GM18907 (cell line): Measurements from ENCODE around the gene GSTP1.
A peak's percentile ranks its signal among the peaks of the same experiment; 100 is the strongest.
"Not testable (repeated sequence)": the region's sequence is repeated elsewhere in the genome, so short reads cannot be mapped to it uniquely, and the experiment has no call there.

ENCODE experiments used
- ATAC-seq: cut with Tn5 transposase; IDR thresholded peaks from one replicate; pipeline ENCODE4 v1.9.1; 2021; ENCODE audit warnings: mild to moderate bottlenecking, moderate library complexity; ENCODE audit not compliant: unreplicated experiment

The GSTP1 gene

DNA sequence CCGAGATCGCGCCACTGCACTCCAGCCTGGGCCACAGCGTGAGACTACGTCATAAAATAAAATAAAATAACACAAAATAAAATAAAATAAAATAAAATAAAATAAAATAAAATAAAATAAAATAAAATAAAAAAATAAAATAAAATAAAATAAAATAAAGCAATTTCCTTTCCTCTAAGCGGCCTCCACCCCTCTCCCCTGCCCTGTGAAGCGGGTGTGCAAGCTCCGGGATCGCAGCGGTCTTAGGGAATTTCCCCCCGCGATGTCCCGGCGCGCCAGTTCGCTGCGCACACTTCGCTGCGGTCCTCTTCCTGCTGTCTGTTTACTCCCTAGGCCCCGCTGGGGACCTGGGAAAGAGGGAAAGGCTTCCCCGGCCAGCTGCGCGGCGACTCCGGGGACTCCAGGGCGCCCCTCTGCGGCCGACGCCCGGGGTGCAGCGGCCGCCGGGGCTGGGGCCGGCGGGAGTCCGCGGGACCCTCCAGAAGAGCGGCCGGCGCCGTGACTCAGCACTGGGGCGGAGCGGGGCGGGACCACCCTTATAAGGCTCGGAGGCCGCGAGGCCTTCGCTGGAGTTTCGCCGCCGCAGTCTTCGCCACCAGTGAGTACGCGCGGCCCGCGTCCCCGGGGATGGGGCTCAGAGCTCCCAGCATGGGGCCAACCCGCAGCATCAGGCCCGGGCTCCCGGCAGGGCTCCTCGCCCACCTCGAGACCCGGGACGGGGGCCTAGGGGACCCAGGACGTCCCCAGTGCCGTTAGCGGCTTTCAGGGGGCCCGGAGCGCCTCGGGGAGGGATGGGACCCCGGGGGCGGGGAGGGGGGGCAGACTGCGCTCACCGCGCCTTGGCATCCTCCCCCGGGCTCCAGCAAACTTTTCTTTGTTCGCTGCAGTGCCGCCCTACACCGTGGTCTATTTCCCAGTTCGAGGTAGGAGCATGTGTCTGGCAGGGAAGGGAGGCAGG is at the start of gene GSTP1:
Gene GSTP1, plus strand, starts transcription at position 566 of the 958 bp plus-strand sequence. Its CDS starts 32 bp downstream, at position 598.
- ATAC-seq: peak; percentile 53

DNA sequence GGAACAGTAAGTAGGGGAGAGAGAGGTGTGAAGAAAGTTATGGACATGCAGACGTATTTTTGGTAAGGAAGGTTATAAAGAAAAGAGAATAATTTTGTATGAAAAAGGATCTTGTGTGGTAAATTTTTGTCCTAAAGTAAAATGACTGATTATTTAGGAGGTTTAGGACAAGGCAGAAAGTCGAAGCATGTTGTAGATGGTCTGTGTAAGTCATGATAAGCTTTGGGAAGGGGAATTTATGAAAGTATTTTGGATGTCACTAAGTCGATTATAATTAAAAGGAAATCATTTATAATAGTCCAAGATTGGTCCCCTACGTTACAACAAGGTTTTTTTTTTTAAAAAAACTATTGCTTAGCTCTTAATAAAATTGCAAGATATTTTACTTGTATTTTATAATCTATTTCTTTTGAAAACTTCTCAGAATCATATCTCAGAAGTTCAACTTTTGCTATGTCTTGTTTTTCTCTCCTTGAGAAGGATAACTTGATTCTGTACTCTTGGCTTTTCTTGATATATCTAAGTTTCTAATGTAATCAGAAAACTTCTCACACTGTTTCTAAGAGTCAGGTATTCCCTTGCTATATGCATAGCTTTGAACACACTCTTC is 49.4 kb upstream of the GSTP1 start:
- no peak for ATAC-seq

DNA sequence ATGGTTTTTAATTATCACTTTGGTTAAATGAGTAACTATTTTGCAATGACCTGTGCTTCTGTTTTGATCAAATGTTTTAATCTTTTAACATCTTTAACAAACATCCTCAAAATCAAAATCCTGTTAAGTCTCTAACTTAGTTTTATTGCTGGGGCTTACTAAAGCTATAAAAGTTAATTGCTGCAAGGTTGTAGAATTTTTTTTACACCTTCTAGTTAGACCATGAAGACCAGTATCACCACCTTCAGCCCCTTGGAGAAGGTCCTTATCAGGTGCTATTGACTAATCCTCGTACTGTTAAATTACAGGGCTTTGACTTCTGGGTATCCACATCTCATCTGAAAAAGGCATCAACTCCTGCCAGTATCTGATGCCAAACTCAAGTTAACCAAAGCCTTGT is 48.1 kb upstream of the GSTP1 start:
- ATAC-seq: no peak

DNA sequence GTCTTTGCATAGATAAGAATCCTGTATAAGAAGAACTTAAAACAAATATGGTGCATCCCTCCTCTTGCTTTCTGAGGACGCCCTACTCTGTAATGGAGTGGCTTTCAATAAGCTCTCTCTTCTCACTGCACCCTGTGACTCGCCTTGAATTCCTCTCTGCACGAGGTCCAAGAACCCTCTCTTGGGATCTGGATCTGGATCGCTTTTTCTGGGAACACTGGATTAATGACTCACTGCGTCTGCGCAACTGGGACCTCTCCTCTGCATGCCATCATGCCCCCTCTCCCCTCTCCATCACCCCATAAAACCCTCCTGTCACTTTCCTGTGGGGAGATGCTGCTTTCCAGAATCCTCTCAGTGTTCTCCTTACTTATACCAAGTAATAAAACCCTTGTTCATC is 45.3 kb upstream of the GSTP1 start:
- no peak for ATAC-seq

DNA sequence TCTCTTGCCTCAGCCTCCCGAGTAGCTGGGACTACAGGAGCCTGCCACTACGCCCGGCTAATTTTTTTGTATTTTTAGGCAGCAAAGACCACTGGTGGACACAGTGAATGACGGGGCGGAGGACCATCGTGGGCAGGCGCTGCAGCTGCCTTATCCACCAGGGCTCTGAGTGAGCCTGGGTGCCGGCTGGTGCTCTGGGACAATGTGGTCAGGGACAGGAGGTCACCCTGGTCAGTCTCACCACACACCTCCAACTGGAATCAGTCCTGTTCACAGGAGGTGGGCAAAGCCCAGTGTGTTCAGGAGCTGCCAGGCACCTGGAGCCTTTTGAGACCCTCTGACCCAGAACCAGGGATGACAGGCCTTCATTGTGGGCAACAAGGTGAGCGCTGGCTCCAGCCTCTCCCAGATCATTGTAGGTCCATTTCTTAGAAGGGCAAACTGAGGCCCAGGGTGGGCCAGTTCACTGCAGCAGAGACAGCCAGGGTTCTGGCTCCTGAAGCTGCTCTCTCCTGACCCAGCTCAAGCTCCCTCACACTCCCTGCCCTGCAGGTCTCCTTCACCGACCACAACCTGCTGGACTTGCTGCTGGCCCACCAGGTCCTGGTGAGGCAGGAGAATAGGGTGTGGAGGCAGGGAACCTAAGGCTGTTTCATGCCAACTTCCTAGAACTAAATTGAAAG is 44.6 kb upstream of the GSTP1 start:
- ATAC-seq: no peak

DNA sequence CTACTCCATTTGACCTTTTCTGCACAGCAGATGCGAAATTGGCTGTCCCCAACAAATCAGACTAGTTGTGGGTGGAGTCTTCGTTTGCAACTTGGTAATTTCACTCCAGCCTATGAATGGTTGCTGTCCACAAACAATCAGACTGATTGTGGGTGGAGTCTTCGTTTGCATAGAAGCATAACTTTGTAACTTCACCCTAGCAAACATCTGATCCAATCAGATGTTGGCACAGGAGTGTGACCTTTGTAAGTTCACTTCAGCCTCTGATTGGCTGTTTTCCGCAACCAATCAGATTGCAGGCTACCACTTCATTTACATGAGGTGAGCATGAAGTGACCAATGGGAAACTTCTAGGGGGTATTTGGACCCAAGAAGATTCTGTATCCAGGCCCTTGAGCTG is 44.1 kb upstream of the GSTP1 start:
- no peak for ATAC-seq

DNA sequence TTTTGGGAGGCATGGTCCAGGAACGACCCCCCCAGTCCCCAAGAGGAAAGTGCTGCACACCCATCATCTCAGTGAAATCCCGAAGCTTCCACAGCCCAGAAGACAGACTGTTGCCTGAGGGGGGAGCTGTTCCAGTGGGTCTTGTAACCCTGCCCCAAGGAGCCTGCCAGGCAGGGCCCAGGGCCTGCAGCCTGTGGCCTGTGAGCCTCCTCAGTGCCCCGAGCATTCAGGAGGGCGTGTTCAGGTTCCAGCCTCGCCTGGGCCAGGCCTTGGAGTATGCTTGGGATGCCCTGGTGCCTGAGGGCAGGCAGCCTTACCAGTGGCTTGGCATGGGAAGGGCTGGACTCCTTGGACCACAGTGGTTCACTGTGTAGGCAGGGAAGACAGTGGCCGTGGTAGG is 42.4 kb upstream of the GSTP1 start:
- no peak for ATAC-seq

DNA sequence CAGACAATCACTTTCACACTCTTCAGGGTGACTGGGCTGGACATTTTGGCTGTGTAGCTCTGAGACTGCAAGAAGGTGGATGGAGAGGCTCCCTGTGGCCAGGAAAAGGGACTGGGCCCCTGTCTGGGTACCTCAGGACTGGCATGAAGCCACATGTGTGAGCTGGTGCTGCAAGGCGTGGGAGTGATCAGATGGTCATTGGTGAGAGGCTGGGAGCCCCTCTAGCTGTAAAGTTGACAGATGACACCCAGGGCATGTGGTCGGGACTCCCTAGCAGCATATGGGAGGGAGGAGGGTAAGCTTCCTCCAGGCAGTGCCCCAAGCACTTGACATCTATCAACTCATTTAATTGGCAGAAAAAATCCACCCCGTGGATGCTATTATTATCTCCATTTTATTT is 41.4 kb upstream of the GSTP1 start:
- no peak for ATAC-seq

DNA sequence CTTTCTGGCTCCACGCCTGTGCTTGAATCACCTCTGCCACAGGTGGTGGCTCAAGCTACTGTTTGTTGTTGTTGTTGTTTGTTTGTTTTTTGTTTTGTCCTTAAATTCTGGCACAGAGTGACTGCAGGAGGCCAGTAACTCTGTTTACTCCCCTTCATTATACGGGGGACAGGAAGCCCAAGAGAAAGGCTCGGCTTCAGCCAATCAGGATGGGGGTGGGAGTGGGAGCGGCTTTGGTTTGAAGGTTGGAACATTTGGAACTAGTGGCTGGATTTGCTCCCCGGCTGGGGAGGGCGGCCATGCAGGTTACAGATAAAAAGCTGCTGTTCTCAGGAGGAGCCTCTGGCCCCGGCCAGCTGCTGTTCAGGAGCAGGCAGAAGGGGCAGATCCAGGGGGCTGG is 40.6 kb upstream of the GSTP1 start:
- no peak for ATAC-seq

DNA sequence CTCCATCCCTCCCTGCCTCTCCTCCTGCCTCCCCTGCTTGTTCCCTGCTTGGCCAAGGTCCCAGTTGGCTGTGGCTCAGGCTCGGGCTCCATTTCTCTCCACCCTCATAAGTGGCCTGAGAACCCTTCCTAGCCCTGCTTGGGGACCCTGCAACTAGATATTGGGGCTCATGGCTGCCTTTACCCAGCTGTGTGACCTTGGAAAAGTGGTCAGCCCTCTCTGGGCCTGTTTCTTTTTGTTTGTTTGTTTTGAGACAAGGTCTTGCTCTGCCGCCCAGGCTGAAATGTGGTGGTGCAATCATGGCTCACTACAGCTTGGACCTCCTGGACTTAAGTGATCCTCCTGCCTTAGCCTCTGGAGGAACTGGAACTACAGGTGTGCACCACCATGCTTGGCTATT is 40.0 kb upstream of the GSTP1 start:
- ATAC-seq: no peak

DNA sequence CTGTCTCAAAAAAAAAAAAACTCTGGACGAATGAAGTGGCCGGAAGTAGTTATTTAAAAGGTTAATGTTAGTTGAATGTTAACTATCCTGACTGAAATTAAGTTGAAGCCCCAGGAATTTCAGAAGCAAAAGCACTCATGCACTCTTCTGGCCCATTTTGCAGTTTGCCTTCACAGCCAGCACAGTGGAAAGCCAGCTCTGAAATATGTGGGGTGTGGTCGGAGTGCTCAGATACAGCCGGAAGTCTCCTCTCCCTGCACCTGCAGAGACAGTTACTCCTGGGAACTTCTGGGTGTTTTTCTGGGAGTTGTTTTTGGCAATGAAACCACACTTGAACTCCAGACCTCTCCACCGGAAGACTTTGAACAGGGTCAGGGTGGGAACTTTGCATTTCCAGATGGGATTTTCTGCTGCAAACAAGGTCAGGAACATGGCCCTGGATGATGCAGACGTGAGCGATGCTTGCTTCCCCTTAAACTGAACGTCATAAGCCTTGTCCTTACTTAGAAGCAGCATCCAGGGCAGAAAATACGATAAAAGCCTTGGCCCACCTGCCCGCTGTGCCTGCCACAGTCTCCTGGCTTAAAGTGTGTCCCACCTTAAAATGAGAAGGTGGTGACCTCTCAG is 38.9 kb upstream of the GSTP1 start:
- no peak for ATAC-seq

DNA sequence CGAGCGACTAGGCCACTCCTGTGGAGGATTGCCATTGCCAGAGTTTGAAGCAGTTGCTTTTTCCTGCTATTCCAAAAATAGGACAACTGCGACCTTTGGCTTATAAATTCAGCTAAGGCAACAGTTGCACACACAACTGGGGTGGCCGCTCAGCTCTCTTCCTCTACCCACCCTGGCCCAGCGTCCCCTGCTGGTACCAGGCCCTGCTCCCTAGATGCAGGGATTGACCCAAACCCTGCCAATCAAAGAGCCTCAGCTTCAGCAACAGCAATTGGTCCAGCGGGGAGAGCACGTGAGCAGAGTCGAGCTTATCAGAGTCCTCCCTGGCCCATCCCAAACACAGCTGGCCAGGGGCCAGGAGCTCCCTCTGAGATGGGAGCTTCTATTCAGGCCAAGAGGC is 38.3 kb upstream of the GSTP1 start:
- ATAC-seq: no peak

DNA sequence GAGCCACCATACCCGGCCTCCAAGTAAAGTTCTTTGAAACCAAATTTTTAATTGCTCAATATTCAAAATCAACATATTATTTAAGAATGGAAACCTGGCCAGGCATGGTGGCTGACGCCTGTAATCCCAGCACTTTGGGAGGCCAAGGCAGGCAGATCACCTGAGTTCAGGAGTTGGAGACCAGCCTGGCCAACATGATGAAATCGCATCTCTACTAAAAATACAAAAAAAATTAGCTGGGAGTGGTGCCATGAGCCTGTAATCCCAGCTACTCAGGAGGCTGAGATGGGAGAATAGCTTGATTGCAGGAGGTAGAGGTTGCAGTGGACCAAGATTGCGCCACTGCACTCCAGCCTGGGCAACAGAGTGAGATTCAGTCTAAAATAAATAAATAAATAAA is 35.5 kb upstream of the GSTP1 start:
- ATAC-seq: not testable (repeated sequence)

DNA sequence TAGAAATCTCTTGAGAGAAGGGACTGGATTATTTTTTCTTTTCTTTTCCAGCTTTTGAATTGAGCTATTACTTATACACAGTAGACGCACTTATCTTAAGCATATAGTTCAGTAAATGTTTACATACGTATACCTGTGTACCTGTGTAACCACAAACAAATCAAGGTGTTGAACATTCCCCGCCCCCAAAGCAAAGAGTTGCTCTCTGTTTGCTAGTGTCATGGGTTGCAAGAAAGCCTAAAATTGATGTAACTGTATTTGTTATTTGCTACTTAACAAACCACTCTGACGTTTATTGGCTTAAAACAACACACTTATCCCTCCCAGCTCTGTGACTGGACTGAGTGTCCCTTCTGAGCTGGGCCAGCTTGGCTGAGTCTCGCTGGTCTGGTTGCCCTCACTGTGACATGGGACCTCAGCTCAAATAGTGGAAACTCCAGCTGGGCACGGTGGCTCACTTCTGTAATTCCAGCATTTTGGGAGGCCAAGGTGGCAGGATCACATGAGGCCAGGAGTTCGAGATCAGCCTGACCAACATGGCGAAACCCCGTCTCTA is 35.0 kb upstream of the GSTP1 start:
- ATAC-seq: no peak

DNA sequence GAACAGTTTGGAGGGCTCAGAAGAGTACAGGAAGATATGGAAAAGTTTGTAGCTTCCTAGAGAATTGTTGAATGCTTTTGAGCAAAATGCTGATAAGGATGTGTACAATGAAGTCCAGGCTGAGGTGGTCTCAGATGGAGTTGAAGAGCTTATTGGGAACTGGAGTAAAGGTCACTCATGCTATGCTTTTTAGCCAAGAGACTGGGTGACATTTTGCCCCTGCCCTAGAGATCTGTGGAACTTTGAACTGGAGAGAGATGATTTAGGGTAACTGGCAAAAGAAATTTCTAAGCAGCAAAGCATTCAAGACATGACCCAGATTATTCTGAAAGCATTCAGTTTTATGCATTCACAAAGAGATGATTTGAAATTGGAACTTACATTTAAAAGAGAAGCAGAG is 32.5 kb upstream of the GSTP1 start:
- ATAC-seq: no peak

DNA sequence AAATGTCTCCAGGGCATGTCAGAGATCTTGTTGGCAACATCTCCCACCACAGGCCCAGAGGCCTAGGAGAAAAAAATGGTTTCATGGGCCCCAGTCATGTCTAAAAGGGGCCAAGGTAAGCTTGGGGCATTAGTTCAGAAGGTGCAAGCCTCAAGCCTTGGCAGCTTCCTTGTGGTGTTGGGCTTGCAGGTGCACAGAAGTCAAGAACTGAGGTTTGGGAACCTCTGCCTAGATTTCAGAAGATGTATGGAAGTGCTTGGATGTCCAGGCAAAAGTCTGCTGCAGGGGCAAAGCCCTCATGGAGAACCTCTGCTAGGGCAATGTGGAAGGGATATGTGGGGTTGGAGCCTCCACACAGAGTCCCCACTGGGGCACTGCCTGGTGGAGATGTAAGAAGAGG is 31.9 kb upstream of the GSTP1 start:
- not testable (repeated sequence) for ATAC-seq

DNA sequence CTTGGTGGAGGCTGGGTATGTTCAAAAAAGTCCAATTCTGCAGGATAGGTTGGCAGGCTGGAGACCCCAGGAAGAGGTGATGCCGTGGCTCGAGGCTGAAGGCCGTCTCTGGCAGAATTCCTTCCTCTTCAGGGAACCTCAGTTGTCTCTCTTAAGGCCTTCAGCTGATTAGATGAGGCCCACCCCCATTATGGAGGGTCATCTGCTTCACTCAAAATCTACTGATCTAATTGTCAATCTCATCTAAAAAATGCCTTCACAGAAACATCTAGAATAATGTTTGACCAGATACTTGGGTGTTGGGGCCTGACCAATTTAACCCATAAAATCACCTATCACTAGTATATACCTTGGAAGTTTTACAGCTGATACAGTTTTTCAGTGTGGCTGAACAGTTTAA is 27.4 kb upstream of the GSTP1 start:
- ATAC-seq: no peak

DNA sequence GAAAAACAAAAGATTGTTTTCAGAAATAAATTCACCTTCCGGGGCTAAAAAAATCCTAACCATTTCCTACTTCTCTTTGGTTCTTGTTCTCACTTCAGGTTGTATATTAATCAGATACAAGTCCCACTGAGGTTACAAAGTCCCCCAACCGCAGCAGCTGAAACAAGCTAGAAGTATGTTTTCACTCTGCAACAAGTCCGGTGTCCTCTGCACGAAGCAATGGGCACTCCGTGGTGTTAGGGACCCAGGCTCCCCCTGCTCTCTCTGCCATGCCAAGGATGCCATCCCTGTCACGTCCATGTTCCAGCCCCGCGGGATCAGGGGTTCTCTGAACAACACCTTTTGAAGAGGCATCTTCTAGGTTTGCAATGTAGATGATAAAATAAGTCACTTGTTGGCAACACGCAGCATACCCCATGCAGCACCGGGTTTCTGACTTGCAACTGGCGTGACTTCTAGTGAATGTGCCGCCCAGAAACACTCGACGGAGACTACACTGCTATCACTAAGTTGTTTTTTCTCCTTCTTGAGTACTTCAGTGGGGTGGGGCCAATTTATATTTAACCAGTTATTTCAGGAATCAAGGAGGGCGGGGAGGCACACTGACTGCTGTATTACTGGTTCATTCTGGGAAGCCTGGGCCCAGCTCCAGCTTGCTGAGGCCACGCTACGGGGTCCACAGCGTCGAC is 25.4 kb upstream of the GSTP1 start:
- ATAC-seq: peak; percentile 63

DNA sequence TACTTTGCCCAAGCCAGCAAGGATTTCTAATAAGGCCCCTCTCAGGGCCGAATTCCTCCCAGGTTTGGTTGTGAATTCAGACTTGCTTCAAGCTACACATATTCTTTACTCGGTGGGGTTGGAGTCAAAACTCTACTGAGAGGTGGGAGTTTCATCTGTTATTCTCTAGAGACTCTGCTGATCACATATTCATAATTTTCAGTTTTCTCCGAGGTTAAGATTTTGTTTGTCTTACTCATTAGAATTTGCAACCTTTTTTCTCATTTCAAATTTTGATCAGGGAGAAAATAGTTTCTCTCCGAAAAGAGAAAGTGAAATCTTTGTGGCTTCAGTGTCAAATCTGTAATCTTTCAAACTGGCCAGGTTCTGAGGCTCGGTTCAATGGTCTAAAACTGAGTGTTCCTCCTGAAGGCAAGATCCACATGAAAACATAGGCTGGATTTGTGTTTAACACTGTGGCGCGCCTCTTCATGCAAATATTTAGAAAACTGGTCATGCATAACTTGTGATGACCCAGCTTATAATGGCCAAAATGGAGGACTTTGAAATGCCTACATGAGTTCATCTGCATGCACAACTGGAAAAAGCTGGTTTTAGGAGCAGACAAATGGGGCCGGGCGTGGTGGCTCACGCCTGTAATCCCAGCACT is 21.5 kb upstream of the GSTP1 start:
- peak; percentile 81 for ATAC-seq
